Right lobe of liver (tissue), 4 donors: ENCODE data around the gene ADH5.

ENCODE experiments used
- CTCF ChIP-seq, 4 donors: fragments of 200-600 bp in 3 of 4; fragments of 450-650 bp in 1 of 4; IDR thresholded peaks; one replicate each; pipeline versions ENCODE4 v1.5.1 to v1.8.0; 2016 to 2022; ENCODE audit warnings: antibody characterized with exemption in 4 of 4, mild to moderate bottlenecking in 2 of 4
- POLR2A ChIP-seq: fragments of 450-650 bp; IDR thresholded peaks from one replicate; pipeline ENCODE4 v1.6.1; 2017; ENCODE audit warnings: antibody characterized with exemption, mild to moderate bottlenecking
- donor health status: DM: no; HTN: no; CAD: no.
- donor health status: DM: no; HTN: no; CAD: no.
- donor health status: DM: no; HTN: yes; CAD: no.

GRCh38 chr4:99088481-99089365, at the start of gene ADH5:
- TF ChIP-seq CTCF (IDR thresholded peaks at IDR 0.05), result no peak
- TF ChIP-seq POLR2A, result peak; percentile 85
